SK-N-SH (cell line): ENCODE results near the gene FRS2.

ENCODE experiments used
- RAD21 ChIP-seq: IDR thresholded peaks from 2 replicates; pipeline ENCODE4 v1.6.1; 2012; ENCODE audit warnings: mild to moderate bottlenecking, low read length
- TF ChIP-seq, protein P1 (sequence below): fragments of 200-600 bp; sonication (generic); IDR thresholded peaks from 2 replicates; pipeline ENCODE4 v1.6.1; 2017; ENCODE audit warnings: antibody characterized with exemption, mild to moderate bottlenecking, moderate library complexity

DNA sequence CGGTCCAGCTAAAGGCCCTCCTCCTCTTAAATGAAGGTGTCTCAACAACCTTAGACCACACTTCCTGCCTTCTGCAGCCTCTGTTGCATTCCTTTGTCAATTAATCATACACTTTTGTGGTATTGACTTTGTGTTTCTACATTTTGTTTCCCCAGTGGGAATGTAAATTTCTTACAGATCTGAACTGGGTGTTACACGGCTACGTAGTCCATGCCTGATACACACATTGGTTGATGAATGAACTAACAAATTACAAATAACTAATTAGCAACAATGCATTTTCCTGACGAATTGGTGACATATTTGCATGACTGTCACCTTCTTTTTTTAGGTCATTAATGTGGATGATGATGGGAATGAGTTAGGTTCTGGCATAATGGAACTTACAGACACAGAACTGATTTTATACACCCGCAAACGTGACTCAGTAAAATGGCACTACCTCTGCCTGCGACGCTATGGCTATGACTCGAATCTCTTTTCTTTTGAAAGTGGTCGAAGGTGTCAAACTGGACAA, 99.9 kb downstream of the FRS2 start:
- TF ChIP-seq, protein P1, sequence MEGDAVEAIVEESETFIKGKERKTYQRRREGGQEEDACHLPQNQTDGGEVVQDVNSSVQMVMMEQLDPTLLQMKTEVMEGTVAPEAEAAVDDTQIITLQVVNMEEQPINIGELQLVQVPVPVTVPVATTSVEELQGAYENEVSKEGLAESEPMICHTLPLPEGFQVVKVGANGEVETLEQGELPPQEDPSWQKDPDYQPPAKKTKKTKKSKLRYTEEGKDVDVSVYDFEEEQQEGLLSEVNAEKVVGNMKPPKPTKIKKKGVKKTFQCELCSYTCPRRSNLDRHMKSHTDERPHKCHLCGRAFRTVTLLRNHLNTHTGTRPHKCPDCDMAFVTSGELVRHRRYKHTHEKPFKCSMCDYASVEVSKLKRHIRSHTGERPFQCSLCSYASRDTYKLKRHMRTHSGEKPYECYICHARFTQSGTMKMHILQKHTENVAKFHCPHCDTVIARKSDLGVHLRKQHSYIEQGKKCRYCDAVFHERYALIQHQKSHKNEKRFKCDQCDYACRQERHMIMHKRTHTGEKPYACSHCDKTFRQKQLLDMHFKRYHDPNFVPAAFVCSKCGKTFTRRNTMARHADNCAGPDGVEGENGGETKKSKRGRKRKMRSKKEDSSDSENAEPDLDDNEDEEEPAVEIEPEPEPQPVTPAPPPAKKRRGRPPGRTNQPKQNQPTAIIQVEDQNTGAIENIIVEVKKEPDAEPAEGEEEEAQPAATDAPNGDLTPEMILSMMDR, result no peak
- no peak for TF ChIP-seq RAD21
